ENCODE measurements around the gene ESYT2. TPM values are rescaled to one million over a fixed set of nuclear protein-coding genes. Genes with fewer than 3 reads are reported as not detected.

ESYT2 gene
- total and polyA plus RNA-seq, 9 of the 15 experiments (the other 6 are each of a cell fraction or from before 2014, with no cell fraction given), result 5.8 to 86.9 (median 64.7) TPM

DNA sequence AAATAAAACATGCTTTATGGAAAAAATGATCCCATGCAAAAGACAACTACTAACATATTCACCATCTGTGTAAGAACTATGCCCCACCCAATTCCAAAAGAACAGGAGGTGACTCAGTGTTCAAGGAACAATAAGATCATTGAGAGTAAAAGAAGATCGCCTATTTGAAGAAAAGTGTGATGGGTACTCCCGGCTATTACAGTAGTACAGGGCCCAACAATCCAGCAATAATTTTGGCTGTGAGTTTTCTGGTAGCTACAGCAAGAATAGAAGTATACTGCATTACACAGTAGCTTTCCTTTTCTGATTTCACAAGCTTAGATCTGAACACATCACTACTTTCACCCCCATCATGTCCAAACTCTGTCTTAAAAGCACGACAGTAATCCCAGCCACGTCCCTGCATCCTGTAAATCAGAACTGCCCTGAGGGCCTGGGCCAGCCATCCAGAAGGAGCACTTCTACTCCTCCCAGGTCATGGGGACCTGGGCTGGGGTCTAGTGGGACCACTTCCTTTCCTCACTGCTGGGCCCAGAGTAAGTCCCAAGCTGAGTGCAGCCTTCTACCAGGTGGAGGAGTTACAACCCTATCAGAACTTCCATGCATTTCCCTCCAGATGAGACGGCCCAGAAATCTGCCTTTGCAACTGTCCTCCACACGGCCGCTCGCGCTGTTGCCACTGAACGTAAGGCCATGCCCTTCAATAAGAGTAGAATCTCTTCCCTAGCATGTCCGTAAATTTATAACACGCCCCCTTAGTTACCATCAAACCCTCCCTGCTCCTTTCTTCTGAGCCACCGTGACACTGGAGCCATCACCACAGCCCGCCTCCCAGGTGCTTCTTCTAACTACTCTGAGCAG, 7.9 kb downstream of the ESYT2 start (continued):
- TF ChIP-seq, protein P1, sequence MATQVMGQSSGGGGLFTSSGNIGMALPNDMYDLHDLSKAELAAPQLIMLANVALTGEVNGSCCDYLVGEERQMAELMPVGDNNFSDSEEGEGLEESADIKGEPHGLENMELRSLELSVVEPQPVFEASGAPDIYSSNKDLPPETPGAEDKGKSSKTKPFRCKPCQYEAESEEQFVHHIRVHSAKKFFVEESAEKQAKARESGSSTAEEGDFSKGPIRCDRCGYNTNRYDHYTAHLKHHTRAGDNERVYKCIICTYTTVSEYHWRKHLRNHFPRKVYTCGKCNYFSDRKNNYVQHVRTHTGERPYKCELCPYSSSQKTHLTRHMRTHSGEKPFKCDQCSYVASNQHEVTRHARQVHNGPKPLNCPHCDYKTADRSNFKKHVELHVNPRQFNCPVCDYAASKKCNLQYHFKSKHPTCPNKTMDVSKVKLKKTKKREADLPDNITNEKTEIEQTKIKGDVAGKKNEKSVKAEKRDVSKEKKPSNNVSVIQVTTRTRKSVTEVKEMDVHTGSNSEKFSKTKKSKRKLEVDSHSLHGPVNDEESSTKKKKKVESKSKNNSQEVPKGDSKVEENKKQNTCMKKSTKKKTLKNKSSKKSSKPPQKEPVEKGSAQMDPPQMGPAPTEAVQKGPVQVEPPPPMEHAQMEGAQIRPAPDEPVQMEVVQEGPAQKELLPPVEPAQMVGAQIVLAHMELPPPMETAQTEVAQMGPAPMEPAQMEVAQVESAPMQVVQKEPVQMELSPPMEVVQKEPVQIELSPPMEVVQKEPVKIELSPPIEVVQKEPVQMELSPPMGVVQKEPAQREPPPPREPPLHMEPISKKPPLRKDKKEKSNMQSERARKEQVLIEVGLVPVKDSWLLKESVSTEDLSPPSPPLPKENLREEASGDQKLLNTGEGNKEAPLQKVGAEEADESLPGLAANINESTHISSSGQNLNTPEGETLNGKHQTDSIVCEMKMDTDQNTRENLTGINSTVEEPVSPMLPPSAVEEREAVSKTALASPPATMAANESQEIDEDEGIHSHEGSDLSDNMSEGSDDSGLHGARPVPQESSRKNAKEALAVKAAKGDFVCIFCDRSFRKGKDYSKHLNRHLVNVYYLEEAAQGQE (IDR thresholded peaks at IDR 0.05; ENCODE audit: borderline replicate concordance), result peak; percentile 33; the same call in 1 of the 2 replicates
- TF ChIP-seq, protein P1 (CRISPR knock-in tag; IDR thresholded peaks at IDR 0.05; ENCODE audit: low read depth), result no peak
- TF ChIP-seq ZNF217 (CRISPR knock-in tag; IDR thresholded peaks at IDR 0.05), result no peak
- 0 out of 4 replicates have a peak, but pooled peaks of 1 of the 2 experiments have one; percentile 31 for TF ChIP-seq MAZ (CRISPR knock-in tag; conservative IDR thresholded peaks at IDR 0.05 in 1 of 2, IDR thresholded peaks at IDR 0.05 in 1 of 2)
- TF ChIP-seq PHF20 (IDR thresholded peaks at IDR 0.05; ENCODE audit: partially characterized antibody), result no peak
- no peak for TF ChIP-seq BHLHE40 (IDR thresholded peaks at IDR 0.05; ENCODE audit: low read length)
- TF ChIP-seq, protein P2, sequence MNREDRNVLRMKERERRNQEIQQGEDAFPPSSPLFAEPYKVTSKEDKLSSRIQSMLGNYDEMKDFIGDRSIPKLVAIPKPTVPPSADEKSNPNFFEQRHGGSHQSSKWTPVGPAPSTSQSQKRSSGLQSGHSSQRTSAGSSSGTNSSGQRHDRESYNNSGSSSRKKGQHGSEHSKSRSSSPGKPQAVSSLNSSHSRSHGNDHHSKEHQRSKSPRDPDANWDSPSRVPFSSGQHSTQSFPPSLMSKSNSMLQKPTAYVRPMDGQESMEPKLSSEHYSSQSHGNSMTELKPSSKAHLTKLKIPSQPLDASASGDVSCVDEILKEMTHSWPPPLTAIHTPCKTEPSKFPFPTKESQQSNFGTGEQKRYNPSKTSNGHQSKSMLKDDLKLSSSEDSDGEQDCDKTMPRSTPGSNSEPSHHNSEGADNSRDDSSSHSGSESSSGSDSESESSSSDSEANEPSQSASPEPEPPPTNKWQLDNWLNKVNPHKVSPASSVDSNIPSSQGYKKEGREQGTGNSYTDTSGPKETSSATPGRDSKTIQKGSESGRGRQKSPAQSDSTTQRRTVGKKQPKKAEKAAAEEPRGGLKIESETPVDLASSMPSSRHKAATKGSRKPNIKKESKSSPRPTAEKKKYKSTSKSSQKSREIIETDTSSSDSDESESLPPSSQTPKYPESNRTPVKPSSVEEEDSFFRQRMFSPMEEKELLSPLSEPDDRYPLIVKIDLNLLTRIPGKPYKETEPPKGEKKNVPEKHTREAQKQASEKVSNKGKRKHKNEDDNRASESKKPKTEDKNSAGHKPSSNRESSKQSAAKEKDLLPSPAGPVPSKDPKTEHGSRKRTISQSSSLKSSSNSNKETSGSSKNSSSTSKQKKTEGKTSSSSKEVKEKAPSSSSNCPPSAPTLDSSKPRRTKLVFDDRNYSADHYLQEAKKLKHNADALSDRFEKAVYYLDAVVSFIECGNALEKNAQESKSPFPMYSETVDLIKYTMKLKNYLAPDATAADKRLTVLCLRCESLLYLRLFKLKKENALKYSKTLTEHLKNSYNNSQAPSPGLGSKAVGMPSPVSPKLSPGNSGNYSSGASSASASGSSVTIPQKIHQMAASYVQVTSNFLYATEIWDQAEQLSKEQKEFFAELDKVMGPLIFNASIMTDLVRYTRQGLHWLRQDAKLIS (CRISPR knock-in tag; IDR thresholded peaks at IDR 0.05), result 0 out of 2 replicates have a peak, but pooled peaks have one; percentile 49
- no peak for TF ChIP-seq CREB1 (IDR thresholded peaks at IDR 0.05)
- TF ChIP-seq CREB1 (CRISPR knock-in tag; IDR thresholded peaks at IDR 0.05), result peak; percentile 35; the same call in 1 of the 2 replicates

All from K562 (cell line).